H1 (cell line): ENCODE results near the gene TEX29. TPM values are rescaled to one million over a fixed set of nuclear protein-coding genes. Genes with fewer than 3 reads are reported as not detected.

Source experiments
- ASH2L ChIP-seq: fragments of 200-600, 300-600 bp; sonication (generic); IDR thresholded peaks from one replicate; pipeline ENCODE4 v1.7.1; 2017; ENCODE audit warnings: low read length
- RBBP5 ChIP-seq: IDR thresholded peaks from 2 replicates; pipeline ENCODE4 v1.7.1; 2012; ENCODE audit warnings: low read depth, mild to moderate bottlenecking, inconsistent platforms, low read length, moderate library complexity, borderline replicate concordance
- polyA plus RNA-seq, 7 experiments: library from polyadenylated mRNA; depleted of rRNA in 3 of 7; stranded (reverse) in 5 of 7; unstranded in 2 of 7; fragments of >200 nt in 5 of 7; fragments of 200-250 nt in 2 of 7; gene quantifications; 1 replicate in 5 of 7; 2 replicates in 1 of 7; 4 replicates in 1 of 7; pipeline versions ENCODE4 v1.2.1 to v1.2.3, GENCODE V29; 2011 to 2013; ENCODE audit warnings: missing spikeins in 2 of 7, mixed read lengths in 2 of 7
- total RNA-seq: library from RNA; stranded (reverse); fragmentation: NEBNext Ultra II Directional; extraction: Animal tissue kit (Norgen Biotek cat#: 25700); gene quantifications from 2 replicates; pipeline ENCODE4 v1.2.1, GENCODE V29; 2021

The TEX29 gene
- total and polyA plus RNA-seq, 2 of the 8 experiments (the other 6 are each of a cell fraction or from before 2014, with no cell fraction given): 0.08 TPM; not detected in 1

- TF ChIP-seq ASH2L (no peak), RBBP5 (no peak)
These were observed 44.3 kb upstream of the TEX29 start (continued) for GRCh38 chr13:111275995-111276618.
